ENCODE measurements around the gene MIPEP.

Gene MIPEP

GRCh38 chr13:23705583-23705982 is 183.6 kb downstream of the MIPEP start:
- no peak for DNase-seq

- DNase-seq, result no peak
Measured at GRCh38 chr13:23703246-23703860, 185.8 kb downstream of the MIPEP start.

GRCh38 chr13:23701636-23702035 is 187.6 kb downstream of the MIPEP start:
- DNase-seq, result no peak

GRCh38 chr13:23701186-23701585 is 188.0 kb downstream of the MIPEP start:
- no peak for DNase-seq

- no peak for DNase-seq
Measured at GRCh38 chr13:23699271-23699670, 189.9 kb downstream of the MIPEP start.

- no peak for DNase-seq
Measured at GRCh38 chr13:23697772-23698313, 191.4 kb downstream of the MIPEP start.

GRCh38 chr13:23696610-23697009 is 192.6 kb downstream of the MIPEP start:
- no peak for DNase-seq

GRCh38 chr13:23695711-23696464 is 193.3 kb downstream of the MIPEP start:
- peak; percentile 39 for DNase-seq

- DNase-seq, result no peak
Measured at GRCh38 chr13:23695196-23695595, 194.0 kb downstream of the MIPEP start.

- no peak for DNase-seq
Measured at GRCh38 chr13:23692816-23693215, 196.4 kb downstream of the MIPEP start.

GRCh38 chr13:23690668-23691067 is 198.5 kb downstream of the MIPEP start:
- no peak for DNase-seq

- DNase-seq, result no peak
Measured at GRCh38 chr13:23688336-23688735, 200.9 kb downstream of the MIPEP start.

- no peak for DNase-seq
Measured at GRCh38 chr13:23687614-23688013, 201.6 kb downstream of the MIPEP start.

GRCh38 chr13:23686948-23687347 is 202.3 kb downstream of the MIPEP start:
- no peak for DNase-seq

- no peak for DNase-seq
Measured at GRCh38 chr13:23685416-23685815, 203.8 kb downstream of the MIPEP start.

- no peak for DNase-seq
Measured at GRCh38 chr13:23684647-23685046, 204.6 kb downstream of the MIPEP start.

GRCh38 chr13:23683084-23683483 is 206.1 kb downstream of the MIPEP start:
- DNase-seq, result no peak

- DNase-seq, result no peak
Measured at GRCh38 chr13:23680845-23681669, 208.1 kb downstream of the MIPEP start.
